LNCaP clone FGC (cell line): ENCODE data around the gene CALCOCO2.

Experiments used
- DNase-seq: peaks from one replicate; pipeline ENCODE4 v3.0.0-alpha.2; 2011; ENCODE audit warnings: low read depth
- H3K4me3 ChIP-seq: 2 replicates; pipeline ENCODE4 v1.5.1; 2011; ENCODE audit warnings: mild to moderate bottlenecking, low read depth, low read length, control low read depth
- TF ChIP-seq, protein P1 (sequence below): IDR thresholded peaks from 2 replicates; pipeline ENCODE4 v1.5.1; 2012; ENCODE audit warnings: mild to moderate bottlenecking; ENCODE audit not compliant: control insufficient read depth, insufficient read depth; ENCODE audit errors: extremely low read depth

CALCOCO2 gene

DNA sequence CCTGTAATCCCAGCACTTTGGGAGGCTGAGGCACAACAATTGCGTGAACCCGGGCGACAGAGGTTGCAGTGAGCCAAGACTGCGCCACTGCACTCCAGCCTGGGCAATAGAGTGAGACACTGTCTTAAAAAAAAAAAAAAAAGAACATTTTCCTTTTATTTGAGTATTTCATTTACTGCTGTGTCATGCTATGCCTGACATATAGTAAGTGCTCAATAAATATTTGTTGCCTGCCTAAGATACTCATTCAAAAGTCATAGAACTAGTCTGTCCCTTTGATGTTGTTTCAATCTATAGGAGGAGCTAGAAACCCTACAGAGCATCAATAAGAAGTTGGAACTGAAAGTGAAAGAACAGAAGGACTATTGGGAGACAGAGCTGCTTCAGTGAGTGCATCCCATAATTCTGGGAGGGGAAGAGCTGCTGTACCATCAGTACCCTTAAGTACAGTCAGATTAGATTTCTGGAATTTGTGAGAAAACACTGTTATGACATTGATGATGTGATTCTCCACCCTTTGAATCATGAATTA, 20.0 kb downstream of the CALCOCO2 start:
- H3K4me3 ChIP-seq = no peak overlapping the region
- no peak for DNase-seq
- TF ChIP-seq, protein P1, sequence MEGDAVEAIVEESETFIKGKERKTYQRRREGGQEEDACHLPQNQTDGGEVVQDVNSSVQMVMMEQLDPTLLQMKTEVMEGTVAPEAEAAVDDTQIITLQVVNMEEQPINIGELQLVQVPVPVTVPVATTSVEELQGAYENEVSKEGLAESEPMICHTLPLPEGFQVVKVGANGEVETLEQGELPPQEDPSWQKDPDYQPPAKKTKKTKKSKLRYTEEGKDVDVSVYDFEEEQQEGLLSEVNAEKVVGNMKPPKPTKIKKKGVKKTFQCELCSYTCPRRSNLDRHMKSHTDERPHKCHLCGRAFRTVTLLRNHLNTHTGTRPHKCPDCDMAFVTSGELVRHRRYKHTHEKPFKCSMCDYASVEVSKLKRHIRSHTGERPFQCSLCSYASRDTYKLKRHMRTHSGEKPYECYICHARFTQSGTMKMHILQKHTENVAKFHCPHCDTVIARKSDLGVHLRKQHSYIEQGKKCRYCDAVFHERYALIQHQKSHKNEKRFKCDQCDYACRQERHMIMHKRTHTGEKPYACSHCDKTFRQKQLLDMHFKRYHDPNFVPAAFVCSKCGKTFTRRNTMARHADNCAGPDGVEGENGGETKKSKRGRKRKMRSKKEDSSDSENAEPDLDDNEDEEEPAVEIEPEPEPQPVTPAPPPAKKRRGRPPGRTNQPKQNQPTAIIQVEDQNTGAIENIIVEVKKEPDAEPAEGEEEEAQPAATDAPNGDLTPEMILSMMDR = no peak

GRCh38 chr17:48854774-48855476, 24.1 kb downstream of the CALCOCO2 start:
- H3K4me3 ChIP-seq = no peak overlapping the region
- DNase-seq = no peak
- TF ChIP-seq, protein P1 = no peak

DNA sequence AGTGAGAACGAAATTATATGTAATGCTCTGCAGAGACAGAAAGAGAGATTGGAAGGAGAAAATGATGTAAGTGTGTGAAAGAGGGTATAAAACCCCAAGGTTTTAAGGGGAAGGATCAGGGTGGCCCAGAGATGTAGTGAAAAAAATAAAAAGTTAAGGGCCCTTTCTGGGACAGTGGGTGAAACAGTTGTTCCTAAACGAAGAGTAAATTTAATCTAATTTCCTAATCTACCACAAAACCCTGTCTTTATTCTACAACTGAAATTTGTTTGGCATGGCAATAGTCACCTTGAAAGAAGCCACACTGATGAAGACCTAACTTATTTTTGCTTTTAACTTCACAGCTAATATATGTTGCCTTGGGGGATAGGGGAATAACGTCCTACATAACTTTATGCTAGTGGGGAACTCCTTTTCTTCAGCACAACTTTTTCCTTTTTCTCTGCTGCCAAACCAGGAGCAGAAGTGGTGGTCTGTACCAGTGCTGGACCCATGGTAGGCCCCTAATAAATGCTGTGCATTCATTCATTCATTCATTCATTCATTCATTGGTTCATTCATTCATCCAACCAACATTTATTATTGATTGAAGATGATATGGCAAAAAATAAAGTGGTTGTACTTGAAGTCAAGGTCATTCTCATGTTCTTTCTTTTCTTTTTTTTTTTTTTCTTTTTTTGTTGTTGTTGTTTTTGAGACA, 25.4 kb downstream of the CALCOCO2 start:
- TF ChIP-seq, protein P1 = no peak
- H3K4me3 ChIP-seq = no peak overlapping the region
- DNase-seq = no peak

GRCh38 chr17:48860034-48860433, 29.2 kb downstream of the CALCOCO2 start:
- TF ChIP-seq, protein P1 = no peak
- DNase-seq = no peak
- no peak overlapping the region for H3K4me3 ChIP-seq

DNA sequence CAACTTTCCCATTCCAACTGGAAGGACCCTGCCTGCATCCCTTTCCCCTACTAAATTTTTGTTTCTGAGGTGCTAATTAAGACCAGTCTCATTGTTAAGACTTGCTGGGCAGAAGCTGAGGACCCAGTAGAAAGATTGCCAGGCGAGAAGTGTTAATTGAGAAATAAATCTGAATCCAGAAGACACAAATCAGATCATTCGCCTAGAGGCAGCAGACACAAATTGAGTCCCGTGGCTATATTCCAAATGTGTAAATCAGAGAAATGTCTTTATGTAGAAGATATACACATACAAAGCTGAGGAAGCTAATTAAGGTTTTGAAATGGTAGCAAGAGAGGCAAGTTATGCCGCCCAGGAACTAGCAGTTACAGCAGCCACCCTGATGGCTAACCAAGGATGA, 29.6 kb downstream of the CALCOCO2 start:
- DNase-seq = no peak
- TF ChIP-seq, protein P1 = no peak
- H3K4me3 ChIP-seq = no peak overlapping the region

DNA sequence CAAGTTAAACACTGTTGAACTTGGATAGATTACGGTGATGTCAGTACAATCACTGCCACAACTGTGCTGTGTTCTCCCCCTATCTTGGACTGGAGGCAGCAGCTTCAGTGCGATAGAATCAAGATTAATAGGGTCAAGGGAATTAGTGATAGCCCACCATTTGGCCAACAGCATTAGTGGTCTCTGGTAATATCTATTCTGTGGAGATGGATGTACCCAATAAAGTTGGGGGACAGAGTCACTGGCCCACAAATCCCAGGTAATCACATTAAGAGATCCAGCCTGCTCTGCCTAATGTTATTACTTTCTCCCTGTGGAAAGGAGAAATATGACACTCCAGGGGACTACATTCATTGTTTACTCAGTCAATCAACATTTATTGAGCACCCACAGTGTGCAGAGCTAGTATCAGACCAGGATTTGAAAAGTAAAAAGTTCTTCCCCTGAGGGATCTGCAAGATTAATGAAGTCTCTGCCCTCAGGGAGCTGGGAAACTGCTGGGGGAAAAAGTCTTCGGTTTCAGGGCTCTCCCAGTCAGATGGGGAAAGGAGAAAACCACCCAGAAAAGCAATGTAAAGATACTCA, 38.2 kb downstream of the CALCOCO2 start:
- no peak for DNase-seq
- no peak overlapping the region for H3K4me3 ChIP-seq
- TF ChIP-seq, protein P1 = no peak
